ENCODE data around the gene IL17B.

DNA sequence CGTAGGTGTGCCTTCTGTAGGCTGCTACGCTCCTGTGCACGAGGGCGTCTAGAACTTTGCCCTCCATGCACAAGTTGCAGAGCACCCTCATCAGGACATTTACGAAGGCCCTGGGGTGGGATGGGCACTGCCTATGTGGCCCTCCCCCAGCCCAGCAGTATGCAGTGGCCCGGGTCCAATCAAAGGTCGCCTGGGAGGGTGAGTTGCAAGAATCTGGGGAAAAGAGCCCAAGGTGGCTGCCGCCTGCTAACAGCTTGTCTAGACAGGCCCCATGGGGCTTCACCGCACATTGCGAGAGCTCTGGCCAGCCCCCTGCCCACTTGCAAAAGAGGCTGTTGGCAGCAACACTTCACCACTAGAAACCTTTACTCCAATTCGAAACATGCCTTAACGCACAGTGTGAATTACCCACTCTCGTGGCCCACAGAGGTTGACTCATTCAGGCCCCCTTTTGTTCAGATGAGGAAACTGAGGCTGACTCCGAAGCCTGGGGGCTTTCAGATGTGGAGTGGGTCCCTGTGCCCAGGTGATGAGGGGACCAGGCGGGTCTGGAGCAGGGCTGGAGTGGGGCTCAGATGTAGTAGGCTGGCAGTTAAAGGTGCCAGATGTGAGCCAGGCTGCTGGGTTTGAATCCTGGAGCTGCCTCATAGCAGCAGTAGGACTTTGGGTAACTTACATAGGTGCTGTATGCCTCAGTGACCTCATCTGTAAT is 31.8 kb upstream of the IL17B start:
- TF ChIP-seq, protein P1, sequence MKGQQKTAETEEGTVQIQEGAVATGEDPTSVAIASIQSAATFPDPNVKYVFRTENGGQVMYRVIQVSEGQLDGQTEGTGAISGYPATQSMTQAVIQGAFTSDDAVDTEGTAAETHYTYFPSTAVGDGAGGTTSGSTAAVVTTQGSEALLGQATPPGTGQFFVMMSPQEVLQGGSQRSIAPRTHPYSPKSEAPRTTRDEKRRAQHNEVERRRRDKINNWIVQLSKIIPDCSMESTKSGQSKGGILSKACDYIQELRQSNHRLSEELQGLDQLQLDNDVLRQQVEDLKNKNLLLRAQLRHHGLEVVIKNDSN (IDR thresholded peaks at IDR 0.05), result no peak
- no peak for TF ChIP-seq EP300 (IDR thresholded peaks at IDR 0.05; ENCODE audit: borderline replicate concordance)
- no peak for TF ChIP-seq TEAD4 (IDR thresholded peaks at IDR 0.05)
- TF ChIP-seq, protein P2, sequence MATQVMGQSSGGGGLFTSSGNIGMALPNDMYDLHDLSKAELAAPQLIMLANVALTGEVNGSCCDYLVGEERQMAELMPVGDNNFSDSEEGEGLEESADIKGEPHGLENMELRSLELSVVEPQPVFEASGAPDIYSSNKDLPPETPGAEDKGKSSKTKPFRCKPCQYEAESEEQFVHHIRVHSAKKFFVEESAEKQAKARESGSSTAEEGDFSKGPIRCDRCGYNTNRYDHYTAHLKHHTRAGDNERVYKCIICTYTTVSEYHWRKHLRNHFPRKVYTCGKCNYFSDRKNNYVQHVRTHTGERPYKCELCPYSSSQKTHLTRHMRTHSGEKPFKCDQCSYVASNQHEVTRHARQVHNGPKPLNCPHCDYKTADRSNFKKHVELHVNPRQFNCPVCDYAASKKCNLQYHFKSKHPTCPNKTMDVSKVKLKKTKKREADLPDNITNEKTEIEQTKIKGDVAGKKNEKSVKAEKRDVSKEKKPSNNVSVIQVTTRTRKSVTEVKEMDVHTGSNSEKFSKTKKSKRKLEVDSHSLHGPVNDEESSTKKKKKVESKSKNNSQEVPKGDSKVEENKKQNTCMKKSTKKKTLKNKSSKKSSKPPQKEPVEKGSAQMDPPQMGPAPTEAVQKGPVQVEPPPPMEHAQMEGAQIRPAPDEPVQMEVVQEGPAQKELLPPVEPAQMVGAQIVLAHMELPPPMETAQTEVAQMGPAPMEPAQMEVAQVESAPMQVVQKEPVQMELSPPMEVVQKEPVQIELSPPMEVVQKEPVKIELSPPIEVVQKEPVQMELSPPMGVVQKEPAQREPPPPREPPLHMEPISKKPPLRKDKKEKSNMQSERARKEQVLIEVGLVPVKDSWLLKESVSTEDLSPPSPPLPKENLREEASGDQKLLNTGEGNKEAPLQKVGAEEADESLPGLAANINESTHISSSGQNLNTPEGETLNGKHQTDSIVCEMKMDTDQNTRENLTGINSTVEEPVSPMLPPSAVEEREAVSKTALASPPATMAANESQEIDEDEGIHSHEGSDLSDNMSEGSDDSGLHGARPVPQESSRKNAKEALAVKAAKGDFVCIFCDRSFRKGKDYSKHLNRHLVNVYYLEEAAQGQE (IDR thresholded peaks at IDR 0.05; ENCODE audit: low read depth), result no peak
- TF ChIP-seq, protein P3, sequence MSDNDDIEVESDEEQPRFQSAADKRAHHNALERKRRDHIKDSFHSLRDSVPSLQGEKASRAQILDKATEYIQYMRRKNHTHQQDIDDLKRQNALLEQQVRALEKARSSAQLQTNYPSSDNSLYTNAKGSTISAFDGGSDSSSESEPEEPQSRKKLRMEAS (IDR thresholded peaks at IDR 0.05), result no peak

Data from Ishikawa (cell line).